K562 (cell line): Measurements from ENCODE around the gene OR6S1. TPM values are rescaled to one million over a fixed set of nuclear protein-coding genes. Genes with fewer than 3 reads are reported as not detected.

Experiments used
- ATF1 ChIP-seq, 2 experiments: fragments of 450-650 bp in 1 of 2; IDR thresholded peaks; 2 replicates each; pipeline ENCODE4 v1.6.1; 2016; ENCODE audit warnings: missing compliant biosample characterization in 1 of 2, missing genetic modification characterization in 1 of 2
- CEBPZ ChIP-seq: fragments of 150-350 bp; IDR thresholded peaks from 2 replicates; pipeline ENCODE4 v1.6.1; 2014; ENCODE audit warnings: low read depth, mild to moderate bottlenecking, low read length, borderline replicate concordance
- HCFC1 ChIP-seq: IDR thresholded peaks from 2 replicates; pipeline ENCODE4 v1.6.1; 2012; ENCODE audit warnings: low read depth, low read length, improper control_type of control experiment
- HLTF ChIP-seq: fragments of 450-650 bp; IDR thresholded peaks from 2 replicates; pipeline ENCODE4 v1.6.1; 2016
- KAT7 ChIP-seq: sonication (generic); formaldehyde crosslinking; IDR thresholded peaks from 2 replicates; pipeline ENCODE4 v1.8.0; 2022; ENCODE audit warnings: missing genetic modification reagents, mild to moderate bottlenecking, borderline replicate concordance
- NKRF ChIP-seq: fragments of 450-650 bp; IDR thresholded peaks from 2 replicates; pipeline ENCODE4 v1.6.1; 2016; ENCODE audit warnings: borderline replicate concordance
- NR1H2 ChIP-seq: sonication (generic); formaldehyde crosslinking; IDR thresholded peaks from 2 replicates; pipeline ENCODE4 v1.4.0; 2020; ENCODE audit warnings: mild to moderate bottlenecking, missing genetic modification reagents
- PREB ChIP-seq: sonication (generic); formaldehyde crosslinking; IDR thresholded peaks from 2 replicates; pipeline ENCODE4 v1.8.1; 2023; ENCODE audit warnings: mild to moderate bottlenecking, missing genetic modification reagents
- RBBP5 ChIP-seq: fragments of 200-600 bp; sonication (generic); IDR thresholded peaks from 2 replicates; pipeline ENCODE4 v1.6.1; 2012; ENCODE audit warnings: borderline replicate concordance, mild to moderate bottlenecking, low read length, control low read depth, inconsistent platforms; ENCODE audit not compliant: insufficient read depth, poor library complexity, severe bottlenecking
- SAFB2 ChIP-seq: fragments of 200-400 bp; formaldehyde crosslinking; IDR thresholded peaks from 2 replicates; pipeline ENCODE4 v1.6.1; 2018; ENCODE audit warnings: borderline replicate concordance, low read length, low read depth, moderate library complexity; ENCODE audit not compliant: severe bottlenecking
- SIN3B ChIP-seq: fragments of 450-650 bp; IDR thresholded peaks from 2 replicates; pipeline ENCODE4 v1.6.1; 2017; ENCODE audit warnings: low read depth, mild to moderate bottlenecking, moderate library complexity
- ZNF512 ChIP-seq: IDR thresholded peaks from 2 replicates; pipeline ENCODE4 v1.6.1; 2016; ENCODE audit warnings: missing genetic modification characterization, missing compliant biosample characterization
- ZNF75A ChIP-seq: fragments of 450-650 bp; formaldehyde crosslinking; IDR thresholded peaks from 2 replicates; pipeline ENCODE4 v1.4.0; 2020; ENCODE audit warnings: mild to moderate bottlenecking
- polyA plus RNA-seq, 8 experiments: library from polyadenylated mRNA; depleted of rRNA in 4 of 8; stranded (reverse) in 5 of 8; unstranded in 3 of 8; fragments of >200 nt; fragmentation: Nextera tagmentation in 2 of 8; fragmentation: Illumina TruSeq in 1 of 8; extraction: Ambion mirVana in 2 of 8; extraction: Trizol in 1 of 8; gene quantifications; 2 replicates each; pipeline versions ENCODE4 v1.2.1 to v1.2.3, GENCODE V29; 2011 to 2014; ENCODE audit warnings: inconsistent platforms in 1 of 8, missing spikeins in 1 of 8
- total RNA-seq, 7 experiments: library from RNA; depleted of rRNA in 6 of 7; stranded (reverse); fragments of >200 nt in 6 of 7; fragmentation: Illumina TruSeq in 2 of 7; extraction: Trizol in 2 of 7; gene quantifications; 2 replicates each; pipeline versions ENCODE4 v1.2.1 to v1.2.3, GENCODE V29; 2011 to 2021; ENCODE audit warnings: low replicate concordance in 1 of 7
- TF ChIP-seq, protein P1 (sequence below): sonication (generic); formaldehyde crosslinking; IDR thresholded peaks from 2 replicates; pipeline ENCODE4 v1.5.0; 2020; ENCODE audit warnings: missing genetic modification reagents

Gene OR6S1
- total and polyA plus RNA-seq, 9 of the 15 experiments (the other 6 are each of a cell fraction or from before 2014, with no cell fraction given) = not detected

- TF ChIP-seq CEBPZ (no peak), RBBP5 (no peak), ATF1 (CRISPR knock-in tag; IDR thresholded peaks at IDR 0.05) (no peak), ATF1 (tag; IDR thresholded peaks at IDR 0.05) (no peak), ZNF75A (no peak), PREB (no peak), NKRF (no peak), KAT7 (CRISPR knock-in tag) (no peak), SIN3B (no peak), HCFC1 (no peak), ZNF512 (tag) (no peak), NR1H2 (CRISPR knock-in tag) (no peak), HLTF (no peak), SAFB2 (no peak)
- TF ChIP-seq, protein P1, sequence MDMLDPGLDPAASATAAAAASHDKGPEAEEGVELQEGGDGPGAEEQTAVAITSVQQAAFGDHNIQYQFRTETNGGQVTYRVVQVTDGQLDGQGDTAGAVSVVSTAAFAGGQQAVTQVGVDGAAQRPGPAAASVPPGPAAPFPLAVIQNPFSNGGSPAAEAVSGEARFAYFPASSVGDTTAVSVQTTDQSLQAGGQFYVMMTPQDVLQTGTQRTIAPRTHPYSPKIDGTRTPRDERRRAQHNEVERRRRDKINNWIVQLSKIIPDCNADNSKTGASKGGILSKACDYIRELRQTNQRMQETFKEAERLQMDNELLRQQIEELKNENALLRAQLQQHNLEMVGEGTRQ = no peak
Observed at GRCh38 chr14:20618271-20618749, 23.2 kb downstream of the OR6S1 start (continued).
